ENCODE results near the gene FAM219B.

GRCh38 chr15:74892931-74893330, 13.7 kb downstream of the FAM219B start:
- TF ChIP-seq, protein P1, sequence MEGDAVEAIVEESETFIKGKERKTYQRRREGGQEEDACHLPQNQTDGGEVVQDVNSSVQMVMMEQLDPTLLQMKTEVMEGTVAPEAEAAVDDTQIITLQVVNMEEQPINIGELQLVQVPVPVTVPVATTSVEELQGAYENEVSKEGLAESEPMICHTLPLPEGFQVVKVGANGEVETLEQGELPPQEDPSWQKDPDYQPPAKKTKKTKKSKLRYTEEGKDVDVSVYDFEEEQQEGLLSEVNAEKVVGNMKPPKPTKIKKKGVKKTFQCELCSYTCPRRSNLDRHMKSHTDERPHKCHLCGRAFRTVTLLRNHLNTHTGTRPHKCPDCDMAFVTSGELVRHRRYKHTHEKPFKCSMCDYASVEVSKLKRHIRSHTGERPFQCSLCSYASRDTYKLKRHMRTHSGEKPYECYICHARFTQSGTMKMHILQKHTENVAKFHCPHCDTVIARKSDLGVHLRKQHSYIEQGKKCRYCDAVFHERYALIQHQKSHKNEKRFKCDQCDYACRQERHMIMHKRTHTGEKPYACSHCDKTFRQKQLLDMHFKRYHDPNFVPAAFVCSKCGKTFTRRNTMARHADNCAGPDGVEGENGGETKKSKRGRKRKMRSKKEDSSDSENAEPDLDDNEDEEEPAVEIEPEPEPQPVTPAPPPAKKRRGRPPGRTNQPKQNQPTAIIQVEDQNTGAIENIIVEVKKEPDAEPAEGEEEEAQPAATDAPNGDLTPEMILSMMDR (IDR thresholded peaks at IDR 0.05): no peak
- TF ChIP-seq POLR2A (IDR thresholded peaks at IDR 0.05): no peak
